ENCODE results near the gene ADIPOR2.
A peak's percentile ranks its signal among the peaks of the same experiment; 100 is the strongest.

Gene ADIPOR2

DNA sequence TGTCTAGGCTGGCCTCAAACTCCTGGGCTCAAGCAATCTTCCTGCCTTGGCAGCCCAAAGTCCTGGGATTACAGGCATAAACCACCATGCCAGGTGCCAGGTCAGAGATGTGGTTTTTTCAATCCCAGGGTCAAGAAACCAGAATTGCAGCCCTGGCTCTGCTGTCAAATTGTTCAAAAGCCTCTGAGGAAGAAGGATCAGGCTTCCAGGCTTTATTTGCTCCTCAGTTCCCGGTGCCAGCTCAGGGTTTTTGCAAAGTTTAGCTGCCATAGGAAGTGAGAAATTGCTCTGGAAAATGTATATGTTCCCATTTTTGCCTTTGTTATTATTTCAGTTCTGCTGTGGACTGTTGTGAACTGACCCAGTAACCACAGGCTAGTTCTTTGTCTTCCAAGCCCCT, 33.2 kb upstream of the ADIPOR2 start:
- Mint-ChIP-seq H3K36me3 (ENCODE audit: low read depth) (no peaks in the 10 kb centered on the region), H3K4me1 (ENCODE audit: low read depth) (peaks cover 7% of the 10 kb centered on the region), H3K27me3 (ENCODE audit: low read depth) (peaks cover 16% of the 10 kb centered on the region), H3K27ac (no peak overlapping the region), H3K9me3 (no peaks in the 10 kb centered on the region), H3K4me3 (no peak overlapping the region)

DNA sequence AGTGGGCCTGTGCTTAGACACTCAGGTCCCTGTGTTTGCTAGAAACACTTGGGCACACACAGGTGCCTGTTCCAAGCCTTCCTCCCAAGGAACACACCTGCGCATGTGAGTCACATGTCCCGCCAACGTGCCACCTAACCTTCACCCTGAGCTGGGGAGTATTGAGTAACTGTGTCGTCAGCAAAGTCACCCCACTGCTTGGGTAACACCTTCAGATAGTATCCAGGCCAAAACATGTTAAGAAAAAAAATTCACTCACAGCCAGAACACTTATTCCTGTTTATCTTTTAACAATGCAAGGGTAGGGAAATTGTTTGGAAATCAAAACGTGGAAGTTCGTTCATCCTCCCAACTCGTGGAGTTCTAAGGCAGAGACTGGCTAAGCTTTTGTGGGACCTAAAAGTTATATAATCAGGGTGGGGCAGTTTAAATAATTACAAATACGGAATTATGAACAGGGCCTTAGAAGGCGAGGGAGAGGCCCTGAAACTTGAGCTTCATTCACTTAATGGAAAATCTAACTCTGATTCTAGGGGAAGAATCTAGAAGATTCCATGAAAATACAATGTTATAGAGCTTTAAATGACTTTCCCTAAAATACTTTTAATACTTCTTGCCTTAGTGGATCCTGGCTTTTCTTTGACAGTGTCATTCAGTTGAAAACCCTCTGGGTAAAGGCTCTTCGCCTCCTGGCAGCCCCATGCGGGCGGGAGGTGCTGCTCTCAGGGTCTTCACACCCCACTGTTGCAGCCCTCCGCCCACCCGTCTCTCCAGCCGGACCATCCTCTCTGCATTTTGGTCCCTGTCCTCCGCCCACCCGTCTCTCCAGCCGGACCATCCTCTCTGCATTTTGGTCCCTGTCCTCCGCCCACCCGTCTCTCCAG, 30.3 kb upstream of the ADIPOR2 start:
- Mint-ChIP-seq H3K4me3 (peak overlapping the region; percentile 18), H3K9me3 (no peaks in the 10 kb centered on the region), H3K27me3 (ENCODE audit: low read depth) (peaks cover 4% of the 10 kb centered on the region), H3K4me1 (ENCODE audit: low read depth) (peaks cover 11% of the 10 kb centered on the region), H3K27ac (peak overlapping the region; percentile 39), H3K36me3 (ENCODE audit: low read depth) (no peaks in the 10 kb centered on the region)

DNA sequence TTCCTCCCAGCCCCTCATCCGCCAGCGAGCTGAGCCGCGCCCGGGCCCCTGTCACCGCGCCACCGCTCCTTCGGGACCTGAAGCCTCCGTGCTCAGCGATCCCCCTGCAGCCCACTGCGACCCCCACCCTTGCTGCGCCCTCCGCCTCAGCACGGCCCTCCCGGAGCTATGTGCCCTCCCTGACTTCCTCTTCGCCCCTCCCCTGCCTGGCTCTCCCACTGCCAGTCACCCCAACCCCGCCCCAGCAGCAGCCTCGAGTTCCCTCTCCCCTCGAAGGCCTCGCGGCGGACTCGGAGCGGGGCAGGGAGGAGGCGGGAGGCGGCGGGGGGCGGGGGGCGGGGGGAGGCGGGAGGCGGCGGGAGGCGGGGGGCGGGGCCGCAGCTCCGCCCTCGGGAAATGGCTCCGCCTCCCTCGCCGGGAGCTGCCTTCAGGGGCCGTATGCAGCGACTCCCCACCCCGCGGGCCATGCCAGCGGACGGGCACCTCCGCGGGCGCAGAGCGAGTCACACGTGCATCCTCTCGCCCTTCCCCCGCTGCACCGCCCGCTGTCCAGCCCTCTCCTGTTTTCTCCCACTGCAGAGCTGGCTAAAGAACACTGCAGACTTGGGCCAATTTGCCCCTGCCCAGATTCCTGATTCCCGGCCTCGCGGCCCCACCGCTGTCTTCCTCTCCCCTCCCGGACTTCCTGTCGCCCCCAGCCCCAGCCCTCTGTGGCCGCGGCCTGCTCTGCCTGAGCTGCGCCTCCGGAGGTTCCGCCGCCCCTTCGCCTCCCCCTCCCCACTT, 29.1 kb upstream of the ADIPOR2 start:
- peak overlapping the region; percentile 73 for H3K27ac Mint-ChIP-seq
- no peaks in the 10 kb centered on the region for H3K27me3 Mint-ChIP-seq (ENCODE audit: low read depth)
- no peaks in the 10 kb centered on the region for H3K9me3 Mint-ChIP-seq
- H3K4me1 Mint-ChIP-seq (ENCODE audit: low read depth) = peaks cover 15% of the 10 kb centered on the region
- peak overlapping the region; percentile 81 for H3K4me3 Mint-ChIP-seq
- H3K36me3 Mint-ChIP-seq (ENCODE audit: low read depth) = no peaks in the 10 kb centered on the region

DNA sequence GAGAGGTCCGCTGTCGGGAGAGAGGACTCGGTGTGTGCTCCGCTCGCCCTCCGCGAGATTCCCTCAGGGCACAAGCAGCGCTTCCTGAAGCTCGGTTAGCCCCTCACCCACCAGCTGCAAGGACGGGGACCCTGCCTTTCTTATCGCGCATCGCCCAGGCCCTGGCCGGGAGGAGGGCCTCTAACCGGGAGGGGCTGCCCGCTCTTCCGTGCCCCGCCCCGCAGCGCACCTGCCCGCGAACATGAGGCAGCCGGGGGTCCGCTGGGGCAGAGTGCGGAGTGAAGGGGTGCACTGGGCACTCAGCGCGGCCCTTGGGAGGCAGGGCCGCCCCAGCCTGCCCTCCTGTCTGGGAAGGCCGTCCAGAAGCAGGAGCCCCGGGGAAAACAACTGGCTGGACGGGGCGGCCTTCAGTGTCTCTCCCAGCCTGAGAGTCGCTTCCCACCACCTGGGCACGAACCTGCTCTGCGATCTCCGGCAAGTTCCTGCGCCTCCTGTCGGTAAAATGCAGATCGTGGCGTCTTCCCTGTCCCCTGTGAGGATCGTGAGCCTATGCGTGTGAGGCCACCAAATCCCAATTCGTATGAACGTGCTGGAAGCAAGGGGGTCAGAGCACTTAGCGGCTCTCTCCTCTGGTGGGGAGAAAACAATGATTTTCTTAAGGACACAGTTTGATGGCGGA, 28.0 kb upstream of the ADIPOR2 start:
- peaks cover 23% of the 10 kb centered on the region for H3K4me1 Mint-ChIP-seq (ENCODE audit: low read depth)
- H3K27me3 Mint-ChIP-seq (ENCODE audit: low read depth) = no peaks in the 10 kb centered on the region

GRCh38 chr12:1663440-1664132, 27.3 kb upstream of the ADIPOR2 start:
- H3K27ac Mint-ChIP-seq = no peak overlapping the region
- H3K36me3 Mint-ChIP-seq (ENCODE audit: low read depth) = peaks cover 1% of the 10 kb centered on the region
- peak overlapping the region; percentile 52 for H3K4me3 Mint-ChIP-seq
- no peaks in the 10 kb centered on the region for H3K27me3 Mint-ChIP-seq (ENCODE audit: low read depth)
- no peaks in the 10 kb centered on the region for H3K9me3 Mint-ChIP-seq
- peaks cover 25% of the 10 kb centered on the region for H3K4me1 Mint-ChIP-seq (ENCODE audit: low read depth)

More for the DNA sequence above, 28.0 kb upstream of the ADIPOR2 start:
- peak overlapping the region; percentile 75 for H3K27ac Mint-ChIP-seq
- H3K9me3 Mint-ChIP-seq = no peaks in the 10 kb centered on the region
- H3K36me3 Mint-ChIP-seq (ENCODE audit: low read depth) = no peaks in the 10 kb centered on the region
- peak overlapping the region; percentile 83 for H3K4me3 Mint-ChIP-seq

DNA sequence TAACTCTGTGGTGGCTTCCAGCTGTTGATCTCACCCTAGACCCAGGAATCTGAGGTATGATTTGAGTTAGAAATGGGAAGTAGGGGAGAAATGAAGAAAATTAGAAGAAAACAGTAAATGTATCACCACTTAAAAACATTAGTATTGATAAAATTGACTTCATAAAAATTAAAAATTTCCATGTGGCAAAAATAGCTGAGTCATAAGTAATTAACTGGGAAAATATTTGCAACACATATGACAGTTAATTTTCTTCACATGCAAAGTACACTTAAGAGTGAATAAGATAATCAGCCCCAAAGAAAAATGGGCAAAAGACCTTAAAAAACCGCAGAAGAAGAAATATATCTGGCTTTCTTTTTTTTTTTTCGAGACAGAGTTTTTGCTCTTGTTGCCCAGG, 25.5 kb upstream of the ADIPOR2 start:
- peaks cover 1% of the 10 kb centered on the region for H3K36me3 Mint-ChIP-seq (ENCODE audit: low read depth)
- no peak overlapping the region for H3K4me3 Mint-ChIP-seq
- no peaks in the 10 kb centered on the region for H3K9me3 Mint-ChIP-seq
- no peak overlapping the region for H3K27ac Mint-ChIP-seq
- H3K27me3 Mint-ChIP-seq (ENCODE audit: low read depth) = no peaks in the 10 kb centered on the region
- H3K4me1 Mint-ChIP-seq (ENCODE audit: low read depth) = peaks cover 28% of the 10 kb centered on the region

- Mint-ChIP-seq H3K4me1 (ENCODE audit: low read depth) (peaks cover 28% of the 10 kb centered on the region), H3K9me3 (no peaks in the 10 kb centered on the region), H3K27ac (no peak overlapping the region), H3K27me3 (ENCODE audit: low read depth) (peaks cover 3% of the 10 kb centered on the region), H3K4me3 (no peak overlapping the region), H3K36me3 (ENCODE audit: low read depth) (peaks cover 1% of the 10 kb centered on the region)
Measured at GRCh38 chr12:1666215-1666614, 24.7 kb upstream of the ADIPOR2 start.

- Mint-ChIP-seq H3K27me3 (ENCODE audit: low read depth) (peaks cover 5% of the 10 kb centered on the region), H3K27ac (peak overlapping the region; percentile 56), H3K4me3 (peak overlapping the region; percentile 18), H3K36me3 (ENCODE audit: low read depth) (peaks cover 2% of the 10 kb centered on the region), H3K4me1 (ENCODE audit: low read depth) (peaks cover 28% of the 10 kb centered on the region), H3K9me3 (no peaks in the 10 kb centered on the region)
Measured at GRCh38 chr12:1666685-1667162, 24.1 kb upstream of the ADIPOR2 start.

DNA sequence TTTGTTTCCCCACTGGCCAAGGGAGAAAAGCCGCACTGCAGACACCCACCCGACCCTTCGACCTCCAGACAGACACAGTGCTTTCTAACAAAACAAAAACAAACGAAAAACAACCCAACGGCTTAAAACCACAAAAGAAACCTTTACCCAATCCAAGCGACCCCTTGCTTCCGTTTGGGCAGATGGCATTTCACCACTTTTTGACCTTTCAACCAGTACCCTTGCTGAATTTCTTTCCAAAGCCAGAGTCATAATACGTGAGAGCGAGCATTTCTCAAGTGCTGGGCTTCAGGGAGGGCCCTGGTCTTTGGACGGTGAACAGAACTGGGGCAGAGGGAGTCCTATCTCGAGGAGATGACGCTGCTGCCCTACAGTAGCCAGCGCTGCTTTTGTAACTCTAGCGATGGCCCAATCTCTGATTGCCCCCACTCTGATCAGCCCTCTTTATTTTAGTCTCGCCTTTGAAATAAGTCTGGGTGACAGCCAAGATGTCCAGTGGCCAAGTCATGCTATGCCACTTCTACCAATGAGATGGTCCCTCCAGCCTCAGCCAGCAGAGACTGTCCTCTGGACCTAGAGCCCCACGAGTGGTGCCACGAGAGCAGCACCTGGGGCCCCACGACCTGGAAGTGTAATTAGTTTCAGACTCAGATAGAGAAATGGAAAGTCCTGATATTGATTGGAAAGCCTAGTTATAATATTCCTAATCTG, 21.9 kb upstream of the ADIPOR2 start:
- Mint-ChIP-seq H3K4me3 (no peak overlapping the region), H3K27ac (no peak overlapping the region), H3K36me3 (ENCODE audit: low read depth) (peaks cover 2% of the 10 kb centered on the region), H3K4me1 (ENCODE audit: low read depth) (peaks cover 24% of the 10 kb centered on the region), H3K27me3 (ENCODE audit: low read depth) (peaks cover 5% of the 10 kb centered on the region), H3K9me3 (no peaks in the 10 kb centered on the region)

- H3K27ac Mint-ChIP-seq = no peak overlapping the region
- H3K4me3 Mint-ChIP-seq = no peak overlapping the region
- peaks cover 2% of the 10 kb centered on the region for H3K36me3 Mint-ChIP-seq (ENCODE audit: low read depth)
- H3K9me3 Mint-ChIP-seq = no peaks in the 10 kb centered on the region
- peaks cover 21% of the 10 kb centered on the region for H3K4me1 Mint-ChIP-seq (ENCODE audit: low read depth)
- peaks cover 5% of the 10 kb centered on the region for H3K27me3 Mint-ChIP-seq (ENCODE audit: low read depth)
Measured at GRCh38 chr12:1670358-1671268, 20.3 kb upstream of the ADIPOR2 start.

DNA sequence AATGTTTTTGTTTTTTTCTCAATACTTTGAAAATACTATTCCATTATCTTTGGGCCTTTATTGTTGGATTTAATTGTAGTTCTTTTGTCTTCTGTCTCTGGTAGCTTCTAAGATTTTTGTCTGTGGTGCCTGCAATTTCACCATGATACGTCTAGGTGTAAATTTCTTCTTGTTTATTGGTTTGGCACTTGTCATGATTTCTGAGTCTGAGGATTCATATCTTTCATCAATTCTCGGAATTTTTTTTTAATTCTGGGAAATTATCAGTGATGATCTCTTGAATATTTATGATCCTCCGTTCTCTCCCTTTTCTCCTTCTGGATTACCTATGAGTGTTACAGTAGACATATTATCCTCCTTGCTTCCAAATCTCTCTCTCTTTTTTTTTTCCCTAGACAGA, 14.8 kb upstream of the ADIPOR2 start:
- Mint-ChIP-seq H3K27me3 (ENCODE audit: low read depth) (peaks cover 14% of the 10 kb centered on the region), H3K27ac (no peak overlapping the region), H3K9me3 (no peaks in the 10 kb centered on the region), H3K36me3 (ENCODE audit: low read depth) (peaks cover 1% of the 10 kb centered on the region), H3K4me3 (no peak overlapping the region), H3K4me1 (ENCODE audit: low read depth) (peaks cover under 1% of the 10 kb centered on the region)

DNA sequence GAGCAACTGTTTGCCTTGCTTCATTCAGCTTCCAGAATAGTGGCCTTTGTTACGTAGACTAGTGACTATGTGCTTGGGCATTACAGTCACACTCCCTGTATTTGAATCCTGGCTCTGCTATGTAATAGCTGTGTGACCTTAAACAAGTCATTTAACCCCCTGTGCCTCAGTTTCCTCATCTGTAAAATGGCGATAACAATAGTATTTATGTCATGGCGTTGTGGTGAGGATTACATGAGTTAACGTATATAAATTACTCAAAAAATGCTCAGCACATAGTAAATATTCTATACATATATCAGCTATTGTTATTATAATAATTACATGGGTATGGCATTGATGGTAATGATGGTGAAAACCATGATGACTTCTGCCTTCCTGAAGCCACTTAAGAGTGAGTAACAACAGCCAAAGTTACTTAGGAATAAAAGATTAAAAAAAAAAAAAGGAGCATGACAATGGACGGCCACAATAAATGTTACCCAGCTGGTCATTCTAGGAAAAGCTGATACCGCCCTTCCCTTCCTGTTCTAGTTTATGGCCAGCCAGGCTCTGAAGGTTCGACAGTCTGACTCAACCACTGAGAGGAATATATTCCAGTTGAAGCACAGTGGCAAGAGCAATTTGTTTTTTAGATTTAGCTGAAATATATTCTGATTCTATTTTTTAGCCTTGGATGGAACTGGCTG, 9.9 kb upstream of the ADIPOR2 start:
- no peaks in the 10 kb centered on the region for H3K4me1 Mint-ChIP-seq (ENCODE audit: low read depth)
- H3K4me3 Mint-ChIP-seq = no peak overlapping the region
- H3K9me3 Mint-ChIP-seq = no peaks in the 10 kb centered on the region
- H3K36me3 Mint-ChIP-seq (ENCODE audit: low read depth) = no peaks in the 10 kb centered on the region
- no peak overlapping the region for H3K27ac Mint-ChIP-seq
- H3K27me3 Mint-ChIP-seq (ENCODE audit: low read depth) = peaks cover 18% of the 10 kb centered on the region
